Measurements from ENCODE around the gene TMEM263. TPM values are rescaled to one million over a fixed set of nuclear protein-coding genes. Genes with fewer than 3 reads are reported as not detected.

TMEM263 gene
- polyA plus RNA-seq, 1 donor from 2014 or later, result 17.8 TPM

DNA sequence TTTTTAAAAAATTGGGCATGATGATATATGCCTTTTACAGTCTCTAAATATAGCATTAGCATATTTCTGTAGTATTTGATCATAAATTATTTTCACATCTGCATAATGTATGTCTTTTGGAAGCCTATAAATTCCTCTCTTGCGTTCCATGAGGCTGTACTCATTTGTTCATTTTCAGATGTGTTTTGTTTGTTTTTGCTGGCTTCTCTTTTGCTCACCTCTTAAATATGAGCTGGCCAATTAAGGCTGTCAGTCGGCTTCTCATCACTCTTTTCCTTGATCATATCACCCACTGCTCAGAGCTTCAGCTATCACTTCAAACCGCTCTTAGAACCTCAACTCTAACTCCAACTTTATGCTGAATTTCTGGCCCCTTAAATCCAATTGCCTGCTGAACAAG lies 6.6 kb downstream of the TMEM263 start:
- Mint-ChIP-seq H3K9me3 (no peaks in the 10 kb centered on the region), H3K4me3 (no peak overlapping the region)

DNA sequence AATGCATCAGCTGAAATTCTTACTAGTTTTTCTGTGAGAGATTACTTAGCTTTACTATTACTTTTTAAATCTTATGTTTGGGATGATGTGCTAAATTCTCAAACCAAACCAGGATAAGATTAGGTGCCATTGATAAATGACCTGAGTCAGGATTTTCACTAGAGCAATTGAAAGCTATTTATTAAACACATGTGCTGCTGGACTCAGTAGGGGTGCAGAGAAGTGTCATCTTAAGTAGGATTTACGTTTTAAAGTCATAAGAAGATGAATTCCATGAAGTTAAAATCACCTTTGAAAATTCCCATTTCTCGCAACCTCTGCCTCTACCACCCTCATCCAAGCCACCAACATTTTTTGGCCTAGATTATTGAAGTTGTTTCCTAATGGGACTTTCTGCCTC lies 8.8 kb downstream of the TMEM263 start:
- H3K27ac Mint-ChIP-seq, result no peak overlapping the region

More for the DNA sequence above, 6.6 kb downstream of the TMEM263 start:
- Mint-ChIP-seq H3K27me3 (no peaks in the 10 kb centered on the region), H3K36me3 (peaks cover 6% of the 10 kb centered on the region), H3K4me1 (peaks cover 6 to 9% (median 8%) of the 10 kb centered on the region in 3 donors), H3K27ac (no peak overlapping the region)

DNA sequence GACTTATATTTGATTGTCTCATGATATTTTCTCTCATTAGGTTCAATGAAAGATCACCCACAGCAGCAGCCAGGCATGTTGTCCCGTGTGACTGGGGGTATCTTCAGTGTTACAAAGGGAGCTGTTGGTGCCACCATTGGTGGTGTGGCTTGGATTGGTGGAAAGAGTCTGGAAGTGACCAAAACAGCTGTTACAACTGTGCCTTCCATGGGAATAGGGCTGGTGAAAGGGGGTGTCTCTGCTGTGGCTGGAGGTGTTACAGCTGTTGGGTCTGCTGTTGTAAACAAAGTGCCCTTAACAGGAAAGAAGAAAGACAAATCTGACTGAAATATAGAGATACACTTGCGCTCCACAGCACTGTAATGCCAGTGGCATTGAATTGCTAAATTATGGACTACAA lies 15.4 kb downstream of the TMEM263 start:
- no peaks in the 10 kb centered on the region for H3K9me3 Mint-ChIP-seq
- no peak overlapping the region for H3K27ac Mint-ChIP-seq
- H3K36me3 Mint-ChIP-seq, result peaks cover 6% of the 10 kb centered on the region
- peaks cover 10 to 15% (median 11%) of the 10 kb centered on the region in 3 donors for H3K4me1 Mint-ChIP-seq
- H3K4me3 Mint-ChIP-seq, result no peak overlapping the region
- no peaks in the 10 kb centered on the region for H3K27me3 Mint-ChIP-seq

More for the DNA sequence above, 8.8 kb downstream of the TMEM263 start:
- Mint-ChIP-seq H3K4me3 (no peak overlapping the region), H3K9me3 (no peaks in the 10 kb centered on the region), H3K27me3 (no peaks in the 10 kb centered on the region), H3K36me3 (peaks cover 10% of the 10 kb centered on the region), H3K4me1 (peaks cover 0 to 2% (median 0%) of the 10 kb centered on the region in 3 donors)

DNA sequence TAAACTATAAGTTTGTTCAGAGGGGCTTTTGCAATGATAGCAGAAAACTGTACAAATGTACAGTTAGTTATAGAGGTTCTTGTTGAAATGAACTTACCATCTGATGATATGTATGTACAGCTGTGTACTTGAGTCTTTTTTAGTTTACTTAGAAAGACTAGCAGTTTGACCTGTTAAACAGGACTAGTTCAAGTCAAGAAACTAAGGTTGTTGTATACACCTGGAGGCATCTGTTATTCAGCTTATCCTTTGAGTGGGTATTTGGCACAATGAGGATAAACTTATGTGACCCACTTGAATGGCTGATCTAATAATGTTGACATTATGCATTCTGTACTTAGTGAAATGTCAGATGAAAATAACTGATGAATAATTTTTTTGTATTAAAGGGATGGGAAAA lies 17.8 kb downstream of the TMEM263 start:
- no peak overlapping the region for H3K4me3 Mint-ChIP-seq
- H3K27ac Mint-ChIP-seq, result no peak overlapping the region
- no peaks in the 10 kb centered on the region for H3K27me3 Mint-ChIP-seq
- no peaks in the 10 kb centered on the region for H3K9me3 Mint-ChIP-seq
- H3K36me3 Mint-ChIP-seq, result peaks cover 2% of the 10 kb centered on the region
- peaks cover 10 to 15% (median 11%) of the 10 kb centered on the region in 3 donors for H3K4me1 Mint-ChIP-seq

DNA sequence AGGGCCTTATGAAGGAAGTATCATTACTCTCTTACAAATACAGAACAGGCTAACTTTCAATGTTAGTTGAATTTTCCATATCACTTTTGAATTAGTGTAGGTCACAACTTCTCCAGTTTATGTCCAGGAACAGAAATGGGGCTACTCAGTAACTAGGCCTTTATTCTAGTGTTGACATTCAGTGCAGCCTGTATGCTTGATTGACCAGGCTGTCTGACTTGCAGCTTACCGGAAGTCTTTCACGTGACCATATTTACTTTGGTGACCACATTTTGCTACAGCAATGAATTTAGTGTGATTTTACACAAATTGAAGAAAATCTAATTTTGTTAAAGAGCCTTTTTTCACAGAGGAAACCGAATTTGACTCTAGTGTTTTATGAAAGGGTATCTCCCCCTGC lies 18.8 kb downstream of the TMEM263 start:
- Mint-ChIP-seq H3K27ac (peak overlapping the region in 1 of 3 donors; percentile 27), H3K27me3 (no peaks in the 10 kb centered on the region), H3K9me3 (no peaks in the 10 kb centered on the region), H3K4me3 (peak overlapping the region in 2 of 4 donors; percentile 20 to 29), H3K4me1 (peaks cover 10 to 15% (median 11%) of the 10 kb centered on the region in 3 donors), H3K36me3 (peaks cover 2% of the 10 kb centered on the region)

DNA sequence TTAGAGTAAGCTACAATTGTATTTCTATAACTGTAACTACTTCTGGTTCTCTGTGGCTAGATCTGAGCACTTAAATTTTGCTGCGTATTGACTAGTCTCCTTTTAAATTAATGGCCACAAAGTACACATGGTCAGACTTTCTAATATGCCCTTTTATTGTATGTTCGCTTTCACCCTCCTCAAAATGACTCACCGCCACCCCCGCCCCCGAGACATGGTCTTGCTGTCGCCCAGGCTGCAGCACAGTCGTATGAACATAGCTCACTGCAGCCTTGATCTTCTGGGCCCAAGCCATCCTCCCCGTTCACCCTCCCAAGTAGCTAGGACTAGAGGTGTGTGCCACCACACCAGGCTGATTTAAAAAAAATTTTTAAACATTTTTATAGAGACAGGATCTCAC lies 19.4 kb downstream of the TMEM263 start:
- Mint-ChIP-seq H3K27ac (peak overlapping the region in 1 of 3 donors; percentile 62), H3K4me1 (peaks cover 10 to 15% (median 11%) of the 10 kb centered on the region in 3 donors), H3K27me3 (no peaks in the 10 kb centered on the region), H3K36me3 (peaks cover 2% of the 10 kb centered on the region), H3K9me3 (no peaks in the 10 kb centered on the region), H3K4me3 (no peak overlapping the region)

DNA sequence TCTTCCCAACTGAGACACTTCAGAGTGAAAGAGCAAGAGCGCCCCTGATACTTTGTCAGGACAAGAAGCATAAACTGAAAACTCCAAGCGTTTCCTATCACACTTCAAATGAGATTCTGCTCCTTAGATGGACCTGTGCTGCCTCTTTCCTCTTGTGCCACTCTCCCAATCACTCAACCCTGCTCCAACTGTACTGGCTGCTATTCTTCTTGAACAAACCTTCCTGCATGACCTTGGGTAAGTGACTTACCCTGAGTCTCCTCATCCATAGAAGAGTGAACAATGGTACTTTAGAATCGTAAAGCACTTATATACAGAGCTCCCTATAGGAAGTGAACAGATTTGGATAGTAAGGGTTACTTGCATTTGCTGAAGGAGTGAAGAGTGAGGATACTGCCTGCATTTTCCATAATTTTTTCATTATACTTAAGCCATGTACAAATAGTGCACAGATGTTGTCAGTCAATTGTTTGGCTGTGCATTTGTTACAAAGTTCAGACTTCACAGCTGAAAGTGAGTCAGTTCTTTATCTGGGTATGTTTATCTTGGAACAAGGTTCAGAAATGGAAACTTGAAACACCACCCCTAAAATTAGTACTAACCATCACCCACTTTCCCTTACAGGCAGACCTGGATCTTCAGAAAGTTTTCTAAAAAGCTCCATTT lies 20.4 kb downstream of the TMEM263 start:
- Mint-ChIP-seq H3K9me3 (no peaks in the 10 kb centered on the region), H3K36me3 (peaks cover 2% of the 10 kb centered on the region), H3K27ac (no peak overlapping the region), H3K4me1 (peaks cover 10 to 15% (median 11%) of the 10 kb centered on the region in 3 donors), H3K4me3 (no peak overlapping the region), H3K27me3 (no peaks in the 10 kb centered on the region)

DNA sequence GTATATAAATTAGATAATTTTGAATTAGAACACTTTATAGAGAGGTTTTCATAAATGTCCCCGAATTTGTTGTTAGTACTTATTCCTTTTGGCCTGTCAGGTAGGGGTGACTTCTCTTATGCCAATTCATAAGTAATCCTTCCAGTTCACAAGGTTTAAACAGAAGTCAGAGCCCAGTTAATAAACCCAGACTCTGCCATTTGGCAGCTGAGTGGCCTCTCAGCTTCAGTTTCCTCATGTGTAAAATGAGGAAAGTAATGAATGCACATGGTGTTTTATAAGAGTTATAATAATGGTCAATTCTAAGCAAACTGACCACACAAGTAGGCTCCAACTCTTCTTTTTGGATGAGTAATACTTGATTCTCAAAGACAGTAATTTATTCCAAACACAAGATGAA lies 21.0 kb downstream of the TMEM263 start:
- Mint-ChIP-seq H3K9me3 (no peaks in the 10 kb centered on the region), H3K36me3 (peaks cover under 1% of the 10 kb centered on the region), H3K4me3 (no peak overlapping the region), H3K27ac (no peak overlapping the region), H3K4me1 (peaks cover 10 to 15% (median 11%) of the 10 kb centered on the region in 3 donors), H3K27me3 (no peaks in the 10 kb centered on the region)

DNA sequence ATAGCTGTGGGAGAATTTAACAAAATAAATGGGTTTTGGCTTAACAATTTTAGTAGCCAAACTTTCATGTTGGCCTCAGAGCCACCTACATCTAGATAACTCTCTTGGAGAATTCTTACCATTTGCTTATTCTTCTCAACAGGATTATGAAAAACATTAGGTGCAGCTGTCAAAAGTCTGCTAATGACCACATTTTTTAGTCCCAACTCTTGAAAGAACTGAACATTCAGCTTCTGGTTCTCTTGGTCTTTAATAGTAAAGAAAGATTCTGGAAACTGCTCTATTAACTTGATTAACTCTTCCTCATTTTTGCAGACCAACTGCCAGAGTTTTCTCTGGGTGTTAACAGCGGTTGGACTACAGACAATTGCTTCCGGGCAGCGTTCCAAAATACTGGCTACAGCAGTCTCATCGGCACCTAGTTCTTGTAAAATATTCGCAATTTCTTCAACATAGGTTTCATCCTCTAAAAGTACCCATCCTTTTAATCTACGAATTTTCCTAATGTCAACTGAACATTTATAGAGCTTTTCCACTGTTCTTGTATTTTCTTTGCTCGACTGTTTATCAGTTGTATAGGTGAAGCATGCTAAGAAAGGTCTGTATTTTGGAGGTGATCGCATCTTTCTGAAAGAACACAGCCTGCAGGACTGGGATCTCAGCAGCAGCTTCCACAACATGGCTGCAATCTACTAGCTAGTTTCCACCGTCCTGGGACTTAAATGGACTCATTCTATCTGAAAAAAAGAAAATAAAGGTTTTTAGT lies 22.5 kb downstream of the TMEM263 start:
- no peak overlapping the region for H3K27ac Mint-ChIP-seq
- H3K4me1 Mint-ChIP-seq, result peaks cover 10 to 15% (median 11%) of the 10 kb centered on the region in 3 donors
- no peak overlapping the region for H3K4me3 Mint-ChIP-seq
- H3K9me3 Mint-ChIP-seq, result no peaks in the 10 kb centered on the region
- no peaks in the 10 kb centered on the region for H3K36me3 Mint-ChIP-seq
- no peaks in the 10 kb centered on the region for H3K27me3 Mint-ChIP-seq

DNA sequence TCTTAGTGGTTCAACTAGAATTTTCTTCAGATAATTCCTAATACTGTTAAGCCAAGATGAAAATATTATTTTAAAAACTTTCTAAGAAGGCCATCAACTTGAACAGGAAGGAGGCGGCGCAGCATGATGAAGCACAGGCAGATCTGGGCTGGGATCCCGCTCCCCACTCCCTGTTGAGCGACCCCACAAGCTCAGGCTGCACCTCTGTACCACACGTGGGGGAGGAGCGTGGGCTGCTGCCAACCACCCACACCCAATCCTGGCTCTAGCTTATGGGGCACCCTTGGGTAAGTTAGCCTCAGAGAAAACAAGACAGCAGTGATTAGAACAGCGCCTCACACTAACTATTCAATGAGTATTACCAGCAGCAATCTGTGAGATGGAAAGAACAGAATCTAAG lies 25.2 kb downstream of the TMEM263 start:
- no peaks in the 10 kb centered on the region for H3K27me3 Mint-ChIP-seq
- H3K4me3 Mint-ChIP-seq, result no peak overlapping the region
- H3K27ac Mint-ChIP-seq, result no peak overlapping the region
- H3K36me3 Mint-ChIP-seq, result peaks cover 5% of the 10 kb centered on the region
- H3K9me3 Mint-ChIP-seq, result peaks cover 0 to 2% (median 0%) of the 10 kb centered on the region in 3 donors
- H3K4me1 Mint-ChIP-seq, result peaks cover 0 to 8% (median 4%) of the 10 kb centered on the region in 3 donors

DNA sequence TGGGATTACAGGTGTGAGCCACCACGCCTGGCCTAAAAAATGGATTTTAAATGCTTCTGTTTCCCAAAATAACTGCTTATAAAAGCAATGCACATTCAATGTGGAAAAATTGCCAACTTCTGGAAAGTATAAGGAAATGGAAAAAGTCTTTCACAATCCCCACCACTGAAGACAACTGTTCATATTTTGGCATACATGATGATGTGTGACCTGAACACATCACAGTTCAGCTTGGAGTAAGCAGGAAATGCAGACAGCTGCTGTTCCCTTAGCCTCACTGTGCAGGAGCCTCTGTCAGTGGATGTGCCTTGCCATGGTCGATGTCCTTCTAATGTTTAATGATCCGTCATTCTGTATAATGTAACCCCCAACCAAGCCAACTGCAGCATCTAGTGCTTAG lies 26.1 kb downstream of the TMEM263 start:
- Mint-ChIP-seq H3K27me3 (no peaks in the 10 kb centered on the region), H3K9me3 (peaks cover 0 to 2% (median 0%) of the 10 kb centered on the region in 3 donors), H3K36me3 (peaks cover 5% of the 10 kb centered on the region), H3K27ac (no peak overlapping the region), H3K4me3 (no peak overlapping the region), H3K4me1 (peaks cover 7 to 15% (median 9%) of the 10 kb centered on the region in 3 donors)

DNA sequence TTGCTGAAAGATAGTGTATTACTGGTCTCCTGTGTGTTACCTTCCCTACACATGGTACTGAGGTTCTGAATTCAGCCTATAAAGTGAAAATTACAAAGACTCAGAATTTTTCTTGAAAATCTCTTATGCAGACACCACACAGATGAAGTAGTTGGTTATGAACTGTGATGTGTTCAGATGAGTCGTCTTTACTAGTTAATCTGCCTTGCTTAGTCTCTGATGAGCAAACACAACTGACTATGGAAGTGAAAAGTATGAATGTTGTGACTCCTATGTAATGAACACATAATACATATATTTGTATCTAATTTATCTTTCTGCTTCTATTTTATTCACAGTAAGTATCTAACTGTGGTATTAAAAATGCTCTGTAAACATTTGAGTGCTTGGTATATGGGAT lies 26.5 kb downstream of the TMEM263 start:
- no peak overlapping the region for H3K27ac Mint-ChIP-seq
- peaks cover 5% of the 10 kb centered on the region for H3K36me3 Mint-ChIP-seq
- H3K4me3 Mint-ChIP-seq, result no peak overlapping the region
- no peaks in the 10 kb centered on the region for H3K27me3 Mint-ChIP-seq
- peaks cover 7 to 15% (median 9%) of the 10 kb centered on the region in 3 donors for H3K4me1 Mint-ChIP-seq
- H3K9me3 Mint-ChIP-seq, result peaks cover 0 to 2% (median 0%) of the 10 kb centered on the region in 3 donors

DNA sequence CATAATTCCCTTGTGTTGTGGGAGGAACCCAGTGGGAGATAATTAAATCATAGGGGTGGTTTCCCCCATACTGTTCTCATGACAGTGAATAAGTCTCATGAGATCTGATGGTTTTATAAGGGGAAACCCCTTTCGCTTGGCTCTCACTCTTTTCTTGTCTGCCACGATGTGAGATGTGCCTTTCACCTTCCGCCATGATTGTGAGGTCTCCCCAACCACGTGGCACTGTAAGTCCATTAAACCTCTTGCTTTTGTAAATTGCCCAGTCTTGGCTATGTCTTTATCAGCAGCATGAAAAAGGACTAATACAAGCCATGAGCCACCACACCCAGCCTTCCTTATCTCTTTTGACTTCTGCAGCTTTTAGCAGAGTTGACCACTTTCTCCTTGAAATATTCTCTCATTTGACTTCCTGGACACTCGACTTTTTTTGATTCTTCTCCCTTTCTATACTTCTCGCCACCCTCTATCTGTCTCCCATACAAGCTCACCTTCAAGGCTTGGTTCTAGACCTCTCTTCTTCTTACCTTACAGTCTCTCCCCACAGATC lies 29.0 kb downstream of the TMEM263 start:
- H3K36me3 Mint-ChIP-seq, result peaks cover 5% of the 10 kb centered on the region
- peaks cover 7 to 17% (median 11%) of the 10 kb centered on the region in 3 donors for H3K4me1 Mint-ChIP-seq
- no peaks in the 10 kb centered on the region for H3K27me3 Mint-ChIP-seq
- peaks cover 0 to 2% (median 0%) of the 10 kb centered on the region in 3 donors for H3K9me3 Mint-ChIP-seq
- H3K27ac Mint-ChIP-seq, result no peak overlapping the region
- peak overlapping the region in 1 of 4 donors; percentile 8 for H3K4me3 Mint-ChIP-seq

DNA sequence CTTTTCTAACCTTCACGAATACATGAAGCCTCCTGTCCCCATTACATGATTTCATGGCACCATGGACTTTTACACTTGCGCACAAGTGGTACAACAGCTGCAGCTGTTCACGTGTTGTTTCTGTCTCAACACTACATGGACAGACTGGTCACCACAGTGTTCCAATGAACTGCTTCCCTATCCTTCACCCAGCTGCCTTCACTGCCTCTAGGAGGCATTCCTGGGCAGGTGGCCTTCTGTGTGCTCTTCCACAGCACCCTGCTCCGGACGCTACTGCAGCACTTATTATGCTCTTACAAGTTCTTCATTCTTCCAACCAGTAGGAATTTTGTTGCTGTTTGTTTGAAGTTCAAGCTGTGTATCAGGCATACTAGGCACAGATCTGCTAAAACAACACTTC lies 29.8 kb downstream of the TMEM263 start:
- Mint-ChIP-seq H3K27ac (no peak overlapping the region), H3K36me3 (peaks cover 5% of the 10 kb centered on the region), H3K4me3 (peak overlapping the region in 1 of 4 donors; percentile 96), H3K9me3 (peaks cover 0 to 2% (median 0%) of the 10 kb centered on the region in 3 donors), H3K27me3 (no peaks in the 10 kb centered on the region), H3K4me1 (peaks cover 7 to 17% (median 11%) of the 10 kb centered on the region in 3 donors)

DNA sequence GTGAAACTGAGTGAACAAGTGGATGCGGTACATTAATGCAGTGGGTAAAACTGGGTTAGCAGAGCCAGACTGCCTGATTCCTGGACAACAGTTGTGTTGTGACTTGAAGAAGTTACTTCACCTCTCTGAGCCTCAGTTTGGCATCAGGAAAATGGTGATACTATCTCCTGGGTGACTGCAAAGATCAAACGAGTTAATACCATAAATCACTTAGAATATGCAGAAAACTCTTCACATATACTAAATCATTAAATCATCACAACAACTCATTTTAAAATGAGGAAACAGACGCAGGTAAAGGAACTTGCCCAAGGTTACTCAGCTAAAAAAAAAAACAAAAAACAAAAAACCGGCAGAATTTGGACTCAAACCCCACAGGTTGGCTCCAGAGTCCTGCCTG lies 30.4 kb downstream of the TMEM263 start:
- Mint-ChIP-seq H3K4me3 (peak overlapping the region; percentile 87 to 98 (median 94)), H3K27ac (peak overlapping the region in 2 of 3 donors; percentile 31 to 88), H3K27me3 (no peaks in the 10 kb centered on the region), H3K9me3 (peaks cover 0 to 2% (median 0%) of the 10 kb centered on the region in 3 donors), H3K4me1 (peaks cover 7 to 17% (median 11%) of the 10 kb centered on the region in 3 donors), H3K36me3 (peaks cover 5% of the 10 kb centered on the region)
